IMR-90 (cell line): Measurements from ENCODE around the gene SKP1. TPM values are rescaled to one million over a fixed set of nuclear protein-coding genes. Genes with fewer than 3 reads are reported as not detected.

Experiments used
- ATAC-seq: fragments of 200-7000 bp; cut with Tn5 transposase; 2 replicates; pipeline ENCODE4 v1.9.1; 2020; ENCODE audit warnings: low read depth, mild to moderate bottlenecking, moderate library complexity
- BruUV-seq: library from RNA; stranded (reverse); fragments of 400-500 nt; replicated peaks from 2 replicates; lab custom pipeline; 2021; lab: Mats Ljungman, UMichigan
- CTCF ChIA-PET: fragments of 300-600 bp; formaldehyde crosslinking; extraction: SDS; loops from one replicate; lab custom pipeline; 2021; ENCODE audit warnings: antibody characterized with exemption; lab: Yijun Ruan, JAX
- POLR2A ChIA-PET: fragments of 300-600 bp; sonication (Branson Sonifier 250); formaldehyde crosslinking; loops from one replicate; lab custom pipeline; 2022; ENCODE audit warnings: antibody characterized with exemption; ENCODE audit not compliant: unreplicated experiment; lab: Charles Lee
- DNase-seq: peaks from one replicate; pipeline ENCODE4 v3.0.0; 2013
- H2AFZ ChIP-seq: replicated peaks from 2 replicates; pipeline ENCODE3; 2013; ENCODE audit warnings: low read length, mild to moderate bottlenecking; ENCODE audit not compliant: poor library complexity
- H2AK5ac ChIP-seq: 2 replicates; pipeline ENCODE4 v1.6.1; 2013; ENCODE audit warnings: low read depth, low read length, inconsistent platforms
- H2AK9ac ChIP-seq: replicated peaks from 2 replicates; pipeline ENCODE3; 2013; ENCODE audit warnings: mild to moderate bottlenecking, low read depth, low read length, moderate library complexity; ENCODE audit not compliant: poor library complexity
- H2BK120ac ChIP-seq: 2 replicates; pipeline ENCODE4 v1.6.1; 2013; ENCODE audit warnings: low read depth, low read length, inconsistent platforms
- H2BK15ac ChIP-seq: 3 replicates; pipeline ENCODE4 v1.6.1; 2013; ENCODE audit warnings: low read depth, low read length, inconsistent platforms
- H2BK20ac ChIP-seq: 2 replicates; pipeline ENCODE4 v1.6.1; 2013; ENCODE audit warnings: low read depth, mild to moderate bottlenecking, inconsistent platforms, low read length, moderate library complexity
- H2BK5ac ChIP-seq: 2 replicates; pipeline ENCODE4 v1.6.1; 2013; ENCODE audit warnings: mild to moderate bottlenecking, low read depth, low read length, inconsistent platforms; ENCODE audit not compliant: poor library complexity, severe bottlenecking
- H3K14ac ChIP-seq: replicated peaks from 2 replicates; pipeline ENCODE4 v1.6.1; 2013; ENCODE audit warnings: low read depth, low read length, inconsistent platforms
- H3K18ac ChIP-seq: 2 replicates; pipeline ENCODE4 v1.6.1; 2013; ENCODE audit warnings: low read depth, low read length, control low read depth
- H3K23ac ChIP-seq: 2 replicates; pipeline ENCODE4 v1.6.1; 2013; ENCODE audit warnings: low read depth, low read length, inconsistent platforms
- H3K27ac ChIP-seq: 2 replicates; pipeline ENCODE4 v1.5.1; 2013; ENCODE audit warnings: mild to moderate bottlenecking, control low read depth, low read length; ENCODE audit not compliant: insufficient read depth
- H3K27me3 ChIP-seq: 2 replicates; pipeline ENCODE4 v1.6.1; 2013; ENCODE audit warnings: low read length; ENCODE audit not compliant: control insufficient read depth, insufficient read depth
- H3K36me3 ChIP-seq: 2 replicates; pipeline ENCODE4 v1.6.1; 2013; ENCODE audit warnings: low read length, mixed read lengths; ENCODE audit not compliant: control insufficient read depth, insufficient read depth
- H3K4ac ChIP-seq: 2 replicates; pipeline ENCODE4 v1.6.1; 2013; ENCODE audit warnings: low read depth, low read length, inconsistent platforms
- H3K4me1 ChIP-seq: 2 replicates; pipeline ENCODE4 v1.6.1; 2013; ENCODE audit warnings: low read length, mixed read lengths; ENCODE audit not compliant: control insufficient read depth, insufficient read depth
- H3K4me2 ChIP-seq: 2 replicates; pipeline ENCODE4 v1.6.1; 2013; ENCODE audit warnings: low read depth, mild to moderate bottlenecking, control low read depth, low read length, moderate library complexity
- H3K4me3 ChIP-seq: 2 replicates; pipeline ENCODE4 v1.5.1; 2013; ENCODE audit warnings: low read depth, mild to moderate bottlenecking, control low read depth, low read length, moderate library complexity; ENCODE audit not compliant: insufficient read depth
- H3K56ac ChIP-seq: 2 replicates; pipeline ENCODE4 v1.6.1; 2013; ENCODE audit warnings: low read length, inconsistent platforms; ENCODE audit not compliant: insufficient read depth; ENCODE audit errors: extremely low read depth
- H3K79me1 ChIP-seq, 2 experiments: 2 replicates each; pipeline ENCODE4 v1.6.1; 2013; ENCODE audit warnings: low read length in 2 of 2, inconsistent platforms in 1 of 2, low read depth in 1 of 2
- H3K9ac ChIP-seq: 2 replicates; pipeline ENCODE4 v1.6.1; 2013; ENCODE audit warnings: low read depth, low read length, control low read depth
- H3K9me1 ChIP-seq: 2 replicates; pipeline ENCODE4 v1.6.1; 2013; ENCODE audit warnings: low read length, inconsistent platforms; ENCODE audit not compliant: insufficient read depth
- H3K9me3 ChIP-seq: 2 replicates; pipeline ENCODE4 v1.6.1; 2013; ENCODE audit warnings: low read length; ENCODE audit not compliant: control insufficient read depth, insufficient read depth
- H4K20me1 ChIP-seq: 2 replicates; pipeline ENCODE4 v1.6.1; 2013; ENCODE audit warnings: low read length, inconsistent platforms; ENCODE audit not compliant: insufficient read depth
- H4K5ac ChIP-seq: 2 replicates; pipeline ENCODE4 v1.6.1; 2013; ENCODE audit warnings: mild to moderate bottlenecking, low read depth, low read length, control low read depth
- H4K8ac ChIP-seq, 2 experiments: 2 replicates each; pipeline ENCODE4 v1.6.1; 2013; ENCODE audit warnings: low read depth in 2 of 2, low read length in 2 of 2, control low read depth in 1 of 2, inconsistent platforms in 1 of 2
- H4K91ac ChIP-seq: 2 replicates; pipeline ENCODE4 v1.6.1; 2013; ENCODE audit warnings: low read depth, low read length, inconsistent platforms; ENCODE audit not compliant: insufficient read depth
- CTCF ChIP-seq: conservative IDR thresholded peaks from 2 replicates; pipeline ENCODE4 v1.5.1; 2012; ENCODE audit warnings: mild to moderate bottlenecking, low read depth, low read length, improper control_type of control experiment
- SMC3 ChIP-seq: fragments of 150-350 bp; IDR thresholded peaks from 2 replicates; pipeline ENCODE4 v1.6.1; 2016; ENCODE audit warnings: low read depth, mild to moderate bottlenecking, antibody characterized with exemption, low read length, moderate library complexity
- WGBS, 2 experiments: methylation state at CpG; one replicate each; pipeline versions ENCODE4 v1.1.5 to v1.1.7; 2013; ENCODE audit warnings: missing lambda C conversion rate in 2 of 2; ENCODE audit not compliant: insufficient read length in 1 of 2; ENCODE audit errors: extremely low coverage in 2 of 2; 5-methylcytosine and 5-hydroxymethylcytosine counted together
- dilution Hi-C: fragments of 300-500 bp; cut with HindIII; formaldehyde crosslinking; loops from one replicate; pipeline ENCODE4 v1.14.3; 2018; ENCODE audit warnings: low sequenced_read_pairs; ENCODE audit not compliant: unreplicated experiment
- in situ Hi-C: fragments of 300-500 bp; cut with MboI; formaldehyde crosslinking; loops from 3 replicates; pipeline ENCODE4 v1.14.3; 2019; ENCODE audit warnings: low sequenced_read_pairs, inconsistent platforms, mixed read lengths
- intact Hi-C: fragments of 100-400 bp; cut with micrococcal nuclease; formaldehyde crosslinking; loops from 2 replicates; pipeline ENCODE4 v1.10.0; 2022
- polyA plus RNA-seq, 3 experiments: library from polyadenylated mRNA; depleted of rRNA; stranded (reverse); fragments of >200 nt; gene quantifications; 2 replicates each; pipeline ENCODE4 v1.2.3, GENCODE V29; 2012; ENCODE audit warnings: low replicate concordance in 1 of 3
- total RNA-seq: library from RNA; depleted of rRNA; stranded (reverse); fragments of >200 nt; gene quantifications from 2 replicates; pipeline ENCODE4 v1.2.3, GENCODE V29; 2012
- TF ChIP-seq, protein P1 (sequence below): fragments of 150-350 bp; IDR thresholded peaks from 2 replicates; pipeline ENCODE4 v1.6.1; 2016; ENCODE audit warnings: low read depth, mild to moderate bottlenecking, low read length, moderate library complexity, borderline replicate concordance

Gene SKP1
- total and polyA plus RNA-seq, 2 of the 4 experiments (the other 2 are of a cell fraction), result 206 to 618 TPM

DNA sequence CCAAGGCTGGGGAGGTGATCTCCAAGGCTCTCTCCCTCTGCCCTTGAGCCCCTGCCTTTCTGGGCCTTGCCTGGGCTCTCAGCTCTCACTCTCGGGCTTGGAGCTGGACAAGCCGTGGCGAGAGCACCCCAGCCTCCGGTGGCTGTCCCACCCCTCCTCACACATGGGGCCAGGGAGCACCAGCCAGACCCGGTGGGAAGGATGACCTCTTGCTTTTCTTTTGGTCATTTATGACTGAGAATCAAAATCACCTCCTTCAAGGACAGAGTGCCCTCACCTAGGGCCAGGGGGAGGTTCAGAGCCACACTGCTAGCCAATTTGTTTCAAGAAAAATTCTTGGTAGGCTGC lies 48.1 kb downstream of the SKP1 start:
- DNase-seq, result no peak
- Histone ChIP-seq H2BK120ac (no peak overlapping the region), H3K4me3 (no peak overlapping the region)

More for the DNA sequence above, 48.1 kb downstream of the SKP1 start:
- no peak overlapping the region for H2BK5ac ChIP-seq
- no peak overlapping the region for H2BK15ac ChIP-seq
- no peak for TF ChIP-seq SMC3
- TF ChIP-seq, protein P1, sequence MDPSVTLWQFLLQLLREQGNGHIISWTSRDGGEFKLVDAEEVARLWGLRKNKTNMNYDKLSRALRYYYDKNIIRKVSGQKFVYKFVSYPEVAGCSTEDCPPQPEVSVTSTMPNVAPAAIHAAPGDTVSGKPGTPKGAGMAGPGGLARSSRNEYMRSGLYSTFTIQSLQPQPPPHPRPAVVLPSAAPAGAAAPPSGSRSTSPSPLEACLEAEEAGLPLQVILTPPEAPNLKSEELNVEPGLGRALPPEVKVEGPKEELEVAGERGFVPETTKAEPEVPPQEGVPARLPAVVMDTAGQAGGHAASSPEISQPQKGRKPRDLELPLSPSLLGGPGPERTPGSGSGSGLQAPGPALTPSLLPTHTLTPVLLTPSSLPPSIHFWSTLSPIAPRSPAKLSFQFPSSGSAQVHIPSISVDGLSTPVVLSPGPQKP, result no peak
- no peak for TF ChIP-seq CTCF
- no peak overlapping the region for H2BK20ac ChIP-seq
- H4K8ac ChIP-seq, result no peak overlapping the region
- H3K9ac ChIP-seq, result no peak overlapping the region
- H3K56ac ChIP-seq, result no peak overlapping the region
- H4K91ac ChIP-seq, result no peak overlapping the region
- H3K9me3 ChIP-seq, result no peaks in the 10 kb centered on the region
- H4K20me1 ChIP-seq, result peaks cover 42% of the 10 kb centered on the region
- H3K14ac ChIP-seq, result no peak overlapping the region
- peaks cover 5 to 68% of the 10 kb centered on the region in 2 experiments for H3K79me1 ChIP-seq
- no TSS peak for BruUV-seq
- 93% methylated on average over 3 of the region's 5 CpGs; no CpG with 5 or more reads in 1 of the 2 experiments for WGBS, 2 experiments
- no peak overlapping the region for H4K5ac ChIP-seq
- intact Hi-C loops, result no loop called here
- H3K18ac ChIP-seq, result no peak overlapping the region
- H3K23ac ChIP-seq, result no peak overlapping the region
- H3K4ac ChIP-seq, result no peak overlapping the region
- POLR2A ChIA-PET, result no interaction called here
- dilution Hi-C loops, result no loop called here
- peaks cover 29% of the 10 kb centered on the region for H3K36me3 ChIP-seq
- no peaks in the 10 kb centered on the region for H3K27me3 ChIP-seq
- H2AFZ ChIP-seq, result no peak overlapping the region
- no peak overlapping the region for H2AK5ac ChIP-seq
- peaks cover 14% of the 10 kb centered on the region for H3K4me1 ChIP-seq
- CTCF ChIA-PET, result interaction anchor here (1.0 kb wide), 1 partner anchor 89 kb away, joined by 3 read pairs; no protein-coding TSS in a partner anchor
- in situ Hi-C loops, result no loop called here
- no peak overlapping the region for H3K27ac ChIP-seq
- ATAC-seq, result no peak
- peaks cover 27% of the 10 kb centered on the region for H3K9me1 ChIP-seq
- H3K4me2 ChIP-seq, result no peak overlapping the region
- no peak overlapping the region for H2AK9ac ChIP-seq
